Gastroesophageal sphincter (tissue), 2 donors: ENCODE data around the gene GALNT18.

Source experiments
- POLR2A ChIP-seq, 2 donors: fragments of 450-650 bp; IDR thresholded peaks; one replicate each; pipeline ENCODE4 v1.6.1; 2017; ENCODE audit warnings: antibody characterized with exemption in 2 of 2, mild to moderate bottlenecking in 2 of 2, moderate library complexity in 1 of 2
- POLR2AphosphoS5 ChIP-seq: sonication (generic); formaldehyde crosslinking; IDR thresholded peaks from one replicate; pipeline ENCODE4 v1.6.1; 2017; ENCODE audit warnings: antibody characterized with exemption

DNA sequence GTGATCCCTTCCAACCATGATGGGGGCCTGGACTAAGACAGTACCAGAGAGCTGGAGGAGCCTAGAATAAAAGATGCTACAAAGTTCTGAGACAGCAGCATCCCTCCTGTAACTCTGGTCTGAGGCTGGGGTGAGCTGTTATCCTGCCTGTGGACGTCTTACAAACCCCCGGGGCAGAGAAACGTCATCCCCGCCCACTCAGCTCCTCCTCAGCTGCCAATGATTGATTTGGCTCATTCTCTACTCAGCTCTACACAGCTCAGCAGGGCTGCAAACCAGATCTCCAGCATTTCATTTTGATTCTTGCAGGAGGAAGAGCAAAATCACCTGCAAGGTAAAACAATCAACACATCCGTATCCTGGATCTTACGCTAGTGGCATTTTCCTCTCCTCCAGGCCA is 324.2 kb downstream of the GALNT18 start:
- TF ChIP-seq POLR2A (IDR thresholded peaks at IDR 0.05) (no peak), POLR2AphosphoS5 (no peak)
